HG03439 (cell line): ENCODE data around the gene AP2A2.
"Not testable (repeated sequence)": the region's sequence is repeated elsewhere in the genome, so short reads cannot be mapped to it uniquely, and the experiment has no call there.

Experiments
- ATAC-seq: cut with Tn5 transposase; IDR thresholded peaks from one replicate; pipeline ENCODE4 v1.9.1; 2021; ENCODE audit warnings: mild to moderate bottlenecking, moderate library complexity; ENCODE audit not compliant: unreplicated experiment

Gene AP2A2

DNA sequence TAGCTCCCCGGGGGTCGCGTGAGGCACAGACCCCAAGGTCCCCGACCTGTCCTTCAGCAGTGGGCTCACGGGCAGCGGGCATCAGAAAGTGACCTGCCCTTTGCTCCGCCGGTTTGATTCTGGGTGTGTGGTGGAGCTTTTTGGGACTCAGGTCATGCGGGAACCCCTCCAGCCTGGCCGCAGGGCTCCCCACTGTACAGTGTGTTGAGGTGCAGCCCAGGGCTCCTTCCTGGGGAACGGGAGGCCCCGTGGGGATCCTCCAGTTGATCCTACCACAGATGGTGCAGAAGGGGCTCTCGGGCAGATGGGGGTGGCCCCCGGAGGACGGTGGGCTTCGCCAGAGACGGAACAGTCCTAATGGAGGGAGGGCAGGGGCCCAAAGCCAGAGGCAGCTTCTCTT, 86.6 kb downstream of the AP2A2 start:
- no peak for ATAC-seq

GRCh38 chr11:1012740-1013630, 87.3 kb downstream of the AP2A2 start:
- ATAC-seq = no peak

DNA sequence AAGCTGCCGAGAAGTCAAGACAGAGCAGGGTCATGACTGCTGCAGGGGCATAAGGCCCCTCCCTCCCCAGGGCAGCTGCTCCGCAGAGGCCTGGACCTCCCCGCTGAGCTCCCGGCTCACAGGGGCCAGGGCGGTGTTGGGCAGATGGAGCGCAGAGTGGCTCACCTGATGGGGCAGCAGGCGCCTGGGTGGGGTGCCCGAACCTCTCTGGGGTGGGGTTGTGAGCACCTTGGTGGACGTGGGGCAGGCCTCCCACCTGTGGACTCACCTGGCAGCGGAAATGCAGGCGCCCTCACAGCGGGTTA, 87.9 kb downstream of the AP2A2 start:
- ATAC-seq = no peak

DNA sequence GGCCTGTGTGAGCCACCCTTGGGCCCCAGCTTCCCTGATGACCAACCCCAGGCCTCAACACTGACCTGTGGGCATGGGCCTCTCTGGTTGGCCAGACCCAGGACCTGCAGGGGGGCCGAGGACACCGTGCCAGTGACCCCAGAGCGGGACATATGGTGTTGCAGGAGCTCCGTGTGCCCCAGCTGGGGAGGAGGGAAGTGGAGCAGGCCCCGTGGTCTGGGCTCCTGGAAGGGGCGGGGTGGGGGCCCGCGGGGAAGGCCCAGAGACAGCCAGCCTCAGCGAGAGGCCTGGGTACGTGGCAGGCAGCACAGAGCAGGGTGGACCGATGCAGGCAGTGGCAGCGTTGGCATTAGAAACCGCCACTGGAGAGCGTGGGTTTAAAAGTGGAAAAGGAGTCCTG, 88.6 kb downstream of the AP2A2 start:
- ATAC-seq = no peak

GRCh38 chr11:1015064-1015463, 89.4 kb downstream of the AP2A2 start:
- ATAC-seq = no peak

GRCh38 chr11:1015826-1016545, 90.3 kb downstream of the AP2A2 start:
- ATAC-seq = no peak

DNA sequence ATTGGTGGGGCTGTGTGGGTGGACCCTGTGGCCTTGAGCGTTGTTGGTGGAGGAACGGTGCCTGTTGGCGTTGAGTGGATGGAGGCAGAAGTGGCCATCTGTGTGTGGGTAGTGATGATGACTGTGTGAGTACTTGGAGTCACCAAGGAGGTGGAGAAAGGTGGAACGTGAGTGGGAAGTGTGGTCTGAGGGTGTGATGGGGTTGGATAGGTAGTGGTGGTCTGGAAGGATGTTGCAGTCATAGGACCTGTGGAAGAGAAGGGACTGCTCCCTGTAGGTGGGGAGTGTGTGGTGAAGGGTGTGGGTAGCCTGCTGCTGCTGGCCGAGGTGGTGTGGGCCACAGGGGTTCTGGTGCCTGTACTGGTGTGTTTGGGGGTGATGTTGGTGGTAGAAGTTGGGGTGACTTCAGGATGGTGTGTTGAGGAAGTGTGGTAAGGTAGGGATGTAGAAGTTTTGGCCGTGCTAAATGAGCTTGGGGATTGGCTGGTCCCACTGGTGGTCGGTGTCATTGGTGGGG, 91.0 kb downstream of the AP2A2 start:
- ATAC-seq = not testable (repeated sequence)

DNA sequence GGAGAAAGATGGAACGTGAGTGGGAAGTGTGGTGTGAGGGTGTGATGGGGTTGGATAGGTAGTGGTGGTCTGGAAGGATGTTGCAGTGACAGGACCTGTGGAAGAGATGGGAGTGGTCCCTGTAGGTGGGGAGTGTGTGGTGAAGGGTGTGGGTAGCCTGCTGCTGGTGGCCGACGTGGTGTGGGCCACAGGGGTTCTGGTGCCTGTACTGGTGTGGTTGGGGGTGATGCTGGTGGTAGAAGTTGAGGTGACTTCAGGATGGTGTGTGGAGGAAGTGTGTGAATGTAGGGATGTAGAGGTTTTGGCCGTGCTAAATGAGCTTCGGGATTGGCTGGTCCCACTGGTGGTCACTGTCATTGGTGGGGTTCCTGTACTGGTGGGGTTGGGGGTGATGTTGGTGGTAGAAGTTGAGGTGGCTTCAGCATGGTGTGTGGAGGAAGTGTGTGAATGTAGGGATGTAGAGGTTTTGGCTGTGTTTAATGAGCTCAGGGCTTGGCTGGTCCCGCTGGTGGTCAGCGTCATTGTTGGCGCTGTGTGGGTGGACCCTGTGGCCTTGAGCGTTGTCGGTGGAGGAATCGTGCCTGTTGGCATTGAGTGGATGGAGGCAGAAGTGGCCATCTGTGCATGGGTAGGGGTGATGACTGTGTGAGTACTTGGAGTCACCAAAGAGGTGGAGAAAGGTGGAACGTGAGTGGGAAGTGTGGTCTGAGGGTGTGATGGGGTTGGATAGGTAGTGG, 91.8 kb downstream of the AP2A2 start:
- ATAC-seq = no peak

GRCh38 chr11:1018091-1018490, 92.4 kb downstream of the AP2A2 start:
- ATAC-seq = no peak

GRCh38 chr11:1019321-1019910, 93.7 kb downstream of the AP2A2 start:
- no peak for ATAC-seq

GRCh38 chr11:1020211-1020905, 94.7 kb downstream of the AP2A2 start:
- ATAC-seq = no peak

DNA sequence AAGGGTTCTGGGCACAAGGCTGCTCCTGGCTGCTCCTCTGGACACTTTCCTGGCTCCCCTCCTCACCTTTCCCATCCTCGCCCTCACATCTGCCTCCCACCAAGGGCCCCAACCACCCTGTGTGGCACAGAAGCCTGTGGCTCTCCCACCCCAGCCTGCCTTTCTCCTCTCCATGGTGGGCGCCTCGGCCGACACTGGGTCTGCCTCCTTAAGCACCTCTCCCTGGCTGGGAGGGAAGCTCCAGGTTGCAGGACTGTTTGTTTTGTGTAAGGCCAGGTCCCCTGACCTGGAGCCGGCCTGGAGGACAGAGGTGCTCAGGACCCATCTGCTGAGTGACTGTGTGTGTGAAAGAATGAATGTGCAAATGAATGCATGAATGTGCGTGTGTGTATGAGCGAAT, 96.7 kb downstream of the AP2A2 start:
- ATAC-seq = no peak

GRCh38 chr11:1022908-1023810, 97.5 kb downstream of the AP2A2 start:
- no peak for ATAC-seq

- no peak for ATAC-seq
Measured at GRCh38 chr11:1023811-1024596, 98.3 kb downstream of the AP2A2 start.

DNA sequence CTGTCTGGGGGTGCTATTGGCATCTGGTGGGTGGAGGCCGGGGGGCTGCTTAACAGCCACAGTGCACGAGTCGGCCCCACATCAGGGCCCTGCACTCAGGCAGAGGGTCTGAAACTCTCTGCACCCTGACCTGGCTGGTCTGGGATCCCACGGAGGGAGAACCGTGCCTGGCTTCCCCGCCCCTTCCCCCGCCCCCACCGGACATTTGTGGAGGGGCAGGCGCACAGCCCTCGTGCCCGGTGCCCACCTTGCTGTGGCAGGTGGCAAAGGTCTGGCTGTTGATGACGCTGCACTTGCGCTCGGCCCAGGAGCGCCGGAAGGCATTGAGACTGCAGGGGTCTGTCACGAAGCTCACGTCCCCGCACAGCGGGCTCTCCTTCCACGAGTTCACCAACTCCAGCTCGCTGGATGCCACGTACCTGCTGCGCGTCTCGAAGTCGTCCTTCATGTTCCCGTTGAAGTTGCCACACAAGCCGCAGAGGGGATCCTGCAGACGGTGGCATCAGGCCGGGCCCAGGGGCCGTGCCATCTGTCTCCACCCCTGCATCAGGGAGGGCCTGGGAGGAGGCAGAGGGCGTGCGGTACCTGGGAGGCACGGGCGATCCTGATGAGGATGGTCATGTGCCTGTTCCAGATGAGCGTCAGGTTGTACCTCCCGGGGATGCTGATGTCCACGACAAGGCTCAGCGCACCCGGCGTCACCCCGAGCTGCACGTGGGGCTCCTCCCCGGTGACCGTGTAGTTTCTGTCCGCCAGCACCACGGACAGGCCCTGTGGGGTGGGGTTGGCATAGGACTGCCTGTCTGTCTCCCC, 99.1 kb downstream of the AP2A2 start:
- no peak for ATAC-seq

DNA sequence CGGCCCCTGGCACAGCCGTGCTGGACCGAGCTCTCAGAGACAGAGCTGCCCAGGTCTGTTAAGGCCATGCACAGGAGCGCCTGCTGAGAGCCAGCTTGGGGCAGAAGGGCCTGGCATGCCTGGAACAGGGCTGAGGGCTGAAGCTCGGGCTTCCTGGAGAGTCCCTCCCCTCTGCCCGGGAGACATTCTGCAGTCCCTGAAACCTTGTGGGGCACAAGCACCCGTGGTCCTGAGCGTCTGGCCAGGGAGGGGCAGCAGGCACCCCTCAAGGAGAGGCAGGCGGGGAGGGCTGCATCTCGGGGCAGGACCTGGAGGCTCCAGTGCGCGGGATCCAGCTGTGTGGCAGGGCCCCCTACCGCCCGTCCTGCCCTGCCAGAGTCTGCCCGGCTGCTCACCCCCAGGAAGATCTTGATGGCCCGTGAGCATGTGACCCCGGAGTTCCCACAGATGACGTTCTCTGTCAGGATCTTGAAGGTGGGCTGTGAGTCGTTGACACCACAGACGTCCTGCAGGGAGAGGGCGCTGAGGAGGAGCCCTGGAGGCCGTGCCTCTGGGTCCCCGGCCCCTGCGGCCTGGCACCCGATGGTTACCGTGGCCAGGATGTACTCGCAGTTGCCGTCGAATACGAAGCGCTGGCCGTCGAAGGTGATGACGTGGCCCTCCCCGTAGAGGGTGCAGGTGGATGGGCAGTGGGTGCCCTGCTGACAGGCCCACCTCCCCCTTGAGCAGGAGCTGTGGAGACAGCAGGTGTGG, 99.9 kb downstream of the AP2A2 start:
- ATAC-seq = no peak

GRCh38 chr11:1026163-1026450, 100.4 kb downstream of the AP2A2 start:
- no peak for ATAC-seq
